ENCODE data around the gene KRTAP1-1. TPM values are rescaled to one million over a fixed set of nuclear protein-coding genes. Genes with fewer than 3 reads are reported as not detected.
"Not testable (repeated sequence)": the region's sequence is repeated elsewhere in the genome, so short reads cannot be mapped to it uniquely, and the experiment has no call there.

KRTAP1-1 gene
- total RNA-seq, 2 donors from 2014 or later, result not detected

- no peak for ATAC-seq (replicated peaks)
- peaks cover 9% of the 10 kb centered on the region for H3K27me3 Mint-ChIP-seq
- no peaks in the 10 kb centered on the region for H3K4me1 Mint-ChIP-seq
- H3K27ac Mint-ChIP-seq, result no peak overlapping the region
- H3K9me3 Mint-ChIP-seq, result no peaks in the 10 kb centered on the region
- no peak overlapping the region for H3K4me3 Mint-ChIP-seq
- H3K36me3 Mint-ChIP-seq (ENCODE audit: low read depth), result no peaks in the 10 kb centered on the region
Measured at GRCh38 chr17:41037853-41038350, 3.3 kb downstream of the KRTAP1-1 start.

- H3K36me3 Mint-ChIP-seq (ENCODE audit: low read depth); H3K9me3 Mint-ChIP-seq; H3K4me3 Mint-ChIP-seq; H3K27ac Mint-ChIP-seq; H3K4me1 Mint-ChIP-seq; ATAC-seq (replicated peaks): not testable (repeated sequence)
- H3K27me3 Mint-ChIP-seq, result peaks cover 23% of the 10 kb centered on the region
Measured at GRCh38 chr17:41034346-41034935, 6.8 kb downstream of the KRTAP1-1 start, which contains the start of gene KRTAP1-3. Gene KRTAP1-3, minus strand, starts transcription at chr17:41034874. Its CDS starts 53 bp downstream, at chr17:41034821.

GRCh38 chr17:41029633-41030245 lies 11.5 kb downstream of the KRTAP1-1 start, which contains the start of gene KRTAP1-4:
Gene KRTAP1-4, minus strand, starts transcription at chr17:41030195. Its CDS starts 117 bp downstream, at chr17:41030078.
- H3K27ac Mint-ChIP-seq, result no peak within 1 kb of the TSS
- H3K9me3 Mint-ChIP-seq, result no peaks in the 10 kb centered on the region
- H3K27me3 Mint-ChIP-seq, result peaks cover 29% of the 10 kb centered on the region
- ATAC-seq (replicated peaks), result no peak
- H3K4me1 Mint-ChIP-seq, result no peaks in the 10 kb centered on the region
- no peaks in the 10 kb centered on the region for H3K36me3 Mint-ChIP-seq (ENCODE audit: low read depth)
- H3K4me3 Mint-ChIP-seq, result no peak within 1 kb of the TSS

- Mint-ChIP-seq H3K27ac (no peak within 1 kb of the TSS), H3K4me3 (no peak within 1 kb of the TSS), H3K27me3 (peaks cover 33% of the 10 kb centered on the region), H3K9me3 (no peaks in the 10 kb centered on the region), H3K36me3 (ENCODE audit: low read depth) (no peaks in the 10 kb centered on the region), H3K4me1 (no peaks in the 10 kb centered on the region)
- peak; percentile 21 for ATAC-seq (replicated peaks)
Measured at GRCh38 chr17:41026715-41027471, 14.4 kb downstream of the KRTAP1-1 start, which contains the start of gene KRTAP1-5. Gene KRTAP1-5, minus strand, starts transcription at chr17:41027208. Its CDS starts 53 bp downstream, at chr17:41027155.

- Mint-ChIP-seq H3K27ac (no peak overlapping the region), H3K27me3 (peaks cover 19% of the 10 kb centered on the region), H3K4me1 (no peaks in the 10 kb centered on the region), H3K9me3 (no peaks in the 10 kb centered on the region), H3K4me3 (no peak overlapping the region), H3K36me3 (ENCODE audit: low read depth) (no peaks in the 10 kb centered on the region)
- ATAC-seq (replicated peaks), result no peak
Measured at GRCh38 chr17:41024697-41025096, 16.6 kb downstream of the KRTAP1-1 start.

GRCh38 chr17:41020336-41020735 lies 20.9 kb downstream of the KRTAP1-1 start:
- no peaks in the 10 kb centered on the region for H3K9me3 Mint-ChIP-seq
- no peak overlapping the region for H3K4me3 Mint-ChIP-seq
- peaks cover 16% of the 10 kb centered on the region for H3K27me3 Mint-ChIP-seq
- no peak overlapping the region for H3K27ac Mint-ChIP-seq
- H3K36me3 Mint-ChIP-seq (ENCODE audit: low read depth), result no peaks in the 10 kb centered on the region
- ATAC-seq (replicated peaks), result no peak
- H3K4me1 Mint-ChIP-seq, result no peaks in the 10 kb centered on the region

- ATAC-seq (replicated peaks), result no peak
- H3K27me3 Mint-ChIP-seq, result peaks cover 13% of the 10 kb centered on the region
- H3K4me3 Mint-ChIP-seq, result no peak overlapping the region
- no peaks in the 10 kb centered on the region for H3K9me3 Mint-ChIP-seq
- H3K27ac Mint-ChIP-seq, result no peak overlapping the region
- H3K36me3 Mint-ChIP-seq (ENCODE audit: low read depth), result no peaks in the 10 kb centered on the region
- H3K4me1 Mint-ChIP-seq, result no peaks in the 10 kb centered on the region
Measured at GRCh38 chr17:41019415-41019814, 21.8 kb downstream of the KRTAP1-1 start.

- H3K4me1 Mint-ChIP-seq, result no peaks in the 10 kb centered on the region
- H3K27ac Mint-ChIP-seq, result no peak overlapping the region
- peaks cover 13% of the 10 kb centered on the region for H3K27me3 Mint-ChIP-seq
- no peak overlapping the region for H3K4me3 Mint-ChIP-seq
- no peaks in the 10 kb centered on the region for H3K9me3 Mint-ChIP-seq
- ATAC-seq (replicated peaks), result no peak
- H3K36me3 Mint-ChIP-seq (ENCODE audit: low read depth), result no peaks in the 10 kb centered on the region
Measured at GRCh38 chr17:41018541-41018940, 22.7 kb downstream of the KRTAP1-1 start.

GRCh38 chr17:41016578-41017215 lies 24.6 kb downstream of the KRTAP1-1 start:
- Mint-ChIP-seq H3K4me3 (no peak overlapping the region), H3K27ac (no peak overlapping the region), H3K27me3 (peaks cover 8% of the 10 kb centered on the region), H3K4me1 (no peaks in the 10 kb centered on the region), H3K36me3 (ENCODE audit: low read depth) (no peaks in the 10 kb centered on the region), H3K9me3 (no peaks in the 10 kb centered on the region)
- no peak for ATAC-seq (replicated peaks)

GRCh38 chr17:41015454-41015853 lies 25.8 kb downstream of the KRTAP1-1 start:
- H3K27ac Mint-ChIP-seq, result no peak overlapping the region
- ATAC-seq (replicated peaks), result no peak
- H3K9me3 Mint-ChIP-seq, result no peaks in the 10 kb centered on the region
- H3K4me3 Mint-ChIP-seq, result no peak overlapping the region
- H3K36me3 Mint-ChIP-seq (ENCODE audit: low read depth), result no peaks in the 10 kb centered on the region
- H3K27me3 Mint-ChIP-seq, result peaks cover 8% of the 10 kb centered on the region
- no peaks in the 10 kb centered on the region for H3K4me1 Mint-ChIP-seq

- H3K9me3 Mint-ChIP-seq, result no peaks in the 10 kb centered on the region
- no peak overlapping the region for H3K4me3 Mint-ChIP-seq
- H3K27ac Mint-ChIP-seq, result no peak overlapping the region
- H3K36me3 Mint-ChIP-seq (ENCODE audit: low read depth), result no peaks in the 10 kb centered on the region
- H3K27me3 Mint-ChIP-seq, result peaks cover 8% of the 10 kb centered on the region
- H3K4me1 Mint-ChIP-seq, result no peaks in the 10 kb centered on the region
- no peak for ATAC-seq (replicated peaks)
Measured at GRCh38 chr17:41013606-41014005, 27.6 kb downstream of the KRTAP1-1 start.

- no peak overlapping the region for H3K27ac Mint-ChIP-seq
- H3K4me3 Mint-ChIP-seq, result no peak overlapping the region
- H3K36me3 Mint-ChIP-seq (ENCODE audit: low read depth), result no peaks in the 10 kb centered on the region
- peaks cover 8% of the 10 kb centered on the region for H3K27me3 Mint-ChIP-seq
- H3K4me1 Mint-ChIP-seq, result no peaks in the 10 kb centered on the region
- H3K9me3 Mint-ChIP-seq, result no peaks in the 10 kb centered on the region
- no peak for ATAC-seq (replicated peaks)
Measured at GRCh38 chr17:41013181-41013580, 28.1 kb downstream of the KRTAP1-1 start.

GRCh38 chr17:41012326-41013120 lies 28.7 kb downstream of the KRTAP1-1 start:
- peaks cover 8% of the 10 kb centered on the region for H3K27me3 Mint-ChIP-seq
- no peaks in the 10 kb centered on the region for H3K9me3 Mint-ChIP-seq

GRCh38 chr17:41010441-41010840 lies 30.8 kb downstream of the KRTAP1-1 start:
- Mint-ChIP-seq H3K4me1 (no peaks in the 10 kb centered on the region), H3K27ac (no peak overlapping the region), H3K27me3 (peaks cover under 1% of the 10 kb centered on the region), H3K9me3 (no peaks in the 10 kb centered on the region), H3K36me3 (ENCODE audit: low read depth) (no peaks in the 10 kb centered on the region), H3K4me3 (no peak overlapping the region)
- no peak for ATAC-seq (replicated peaks)

More at GRCh38 chr17:41012326-41013120, 28.7 kb downstream of the KRTAP1-1 start:
- Mint-ChIP-seq H3K27ac (no peak overlapping the region), H3K4me3 (no peak overlapping the region), H3K36me3 (ENCODE audit: low read depth) (no peaks in the 10 kb centered on the region), H3K4me1 (no peaks in the 10 kb centered on the region)
- no peak for ATAC-seq (replicated peaks)
